IMR-90 (cell line): Measurements from ENCODE around the gene SPDYC. TPM values are rescaled to one million over a fixed set of nuclear protein-coding genes. Genes with fewer than 3 reads are reported as not detected.

ENCODE experiments used
- ATAC-seq: fragments of 200-7000 bp; cut with Tn5 transposase; 2 replicates; pipeline ENCODE4 v1.9.1; 2020; ENCODE audit warnings: low read depth, mild to moderate bottlenecking, moderate library complexity
- BruUV-seq: library from RNA; stranded (reverse); fragments of 400-500 nt; replicated peaks from 2 replicates; lab custom pipeline; 2021; lab: Mats Ljungman, UMichigan
- CTCF ChIA-PET: fragments of 300-600 bp; formaldehyde crosslinking; extraction: SDS; loops from one replicate; lab custom pipeline; 2021; ENCODE audit warnings: antibody characterized with exemption; lab: Yijun Ruan, JAX
- POLR2A ChIA-PET: fragments of 300-600 bp; sonication (Branson Sonifier 250); formaldehyde crosslinking; loops from one replicate; lab custom pipeline; 2022; ENCODE audit warnings: antibody characterized with exemption; ENCODE audit not compliant: unreplicated experiment; lab: Charles Lee
- DNase-seq: peaks from one replicate; pipeline ENCODE4 v3.0.0; 2013
- H2AFZ ChIP-seq: replicated peaks from 2 replicates; pipeline ENCODE3; 2013; ENCODE audit warnings: low read length, mild to moderate bottlenecking; ENCODE audit not compliant: poor library complexity
- H2AK5ac ChIP-seq: 2 replicates; pipeline ENCODE4 v1.6.1; 2013; ENCODE audit warnings: low read depth, low read length, inconsistent platforms
- H2AK9ac ChIP-seq: replicated peaks from 2 replicates; pipeline ENCODE3; 2013; ENCODE audit warnings: mild to moderate bottlenecking, low read depth, low read length, moderate library complexity; ENCODE audit not compliant: poor library complexity
- H2BK120ac ChIP-seq: 2 replicates; pipeline ENCODE4 v1.6.1; 2013; ENCODE audit warnings: low read depth, low read length, inconsistent platforms
- H2BK15ac ChIP-seq: 3 replicates; pipeline ENCODE4 v1.6.1; 2013; ENCODE audit warnings: low read depth, low read length, inconsistent platforms
- H2BK20ac ChIP-seq: 2 replicates; pipeline ENCODE4 v1.6.1; 2013; ENCODE audit warnings: low read depth, mild to moderate bottlenecking, inconsistent platforms, low read length, moderate library complexity
- H2BK5ac ChIP-seq: 2 replicates; pipeline ENCODE4 v1.6.1; 2013; ENCODE audit warnings: mild to moderate bottlenecking, low read depth, low read length, inconsistent platforms; ENCODE audit not compliant: poor library complexity, severe bottlenecking
- H3K14ac ChIP-seq: replicated peaks from 2 replicates; pipeline ENCODE4 v1.6.1; 2013; ENCODE audit warnings: low read depth, low read length, inconsistent platforms
- H3K18ac ChIP-seq: 2 replicates; pipeline ENCODE4 v1.6.1; 2013; ENCODE audit warnings: low read depth, low read length, control low read depth
- H3K23ac ChIP-seq: 2 replicates; pipeline ENCODE4 v1.6.1; 2013; ENCODE audit warnings: low read depth, low read length, inconsistent platforms
- H3K27ac ChIP-seq: 2 replicates; pipeline ENCODE4 v1.5.1; 2013; ENCODE audit warnings: mild to moderate bottlenecking, control low read depth, low read length; ENCODE audit not compliant: insufficient read depth
- H3K27me3 ChIP-seq: 2 replicates; pipeline ENCODE4 v1.6.1; 2013; ENCODE audit warnings: low read length; ENCODE audit not compliant: control insufficient read depth, insufficient read depth
- H3K36me3 ChIP-seq: 2 replicates; pipeline ENCODE4 v1.6.1; 2013; ENCODE audit warnings: low read length, mixed read lengths; ENCODE audit not compliant: control insufficient read depth, insufficient read depth
- H3K4ac ChIP-seq: 2 replicates; pipeline ENCODE4 v1.6.1; 2013; ENCODE audit warnings: low read depth, low read length, inconsistent platforms
- H3K4me1 ChIP-seq: 2 replicates; pipeline ENCODE4 v1.6.1; 2013; ENCODE audit warnings: low read length, mixed read lengths; ENCODE audit not compliant: control insufficient read depth, insufficient read depth
- H3K4me2 ChIP-seq: 2 replicates; pipeline ENCODE4 v1.6.1; 2013; ENCODE audit warnings: low read depth, mild to moderate bottlenecking, control low read depth, low read length, moderate library complexity
- H3K4me3 ChIP-seq: 2 replicates; pipeline ENCODE4 v1.5.1; 2013; ENCODE audit warnings: low read depth, mild to moderate bottlenecking, control low read depth, low read length, moderate library complexity; ENCODE audit not compliant: insufficient read depth
- H3K56ac ChIP-seq: 2 replicates; pipeline ENCODE4 v1.6.1; 2013; ENCODE audit warnings: low read length, inconsistent platforms; ENCODE audit not compliant: insufficient read depth; ENCODE audit errors: extremely low read depth
- H3K79me1 ChIP-seq, 2 experiments: 2 replicates each; pipeline ENCODE4 v1.6.1; 2013; ENCODE audit warnings: low read length in 2 of 2, inconsistent platforms in 1 of 2, low read depth in 1 of 2
- H3K9ac ChIP-seq: 2 replicates; pipeline ENCODE4 v1.6.1; 2013; ENCODE audit warnings: low read depth, low read length, control low read depth
- H3K9me1 ChIP-seq: 2 replicates; pipeline ENCODE4 v1.6.1; 2013; ENCODE audit warnings: low read length, inconsistent platforms; ENCODE audit not compliant: insufficient read depth
- H3K9me3 ChIP-seq: 2 replicates; pipeline ENCODE4 v1.6.1; 2013; ENCODE audit warnings: low read length; ENCODE audit not compliant: control insufficient read depth, insufficient read depth
- H4K20me1 ChIP-seq: 2 replicates; pipeline ENCODE4 v1.6.1; 2013; ENCODE audit warnings: low read length, inconsistent platforms; ENCODE audit not compliant: insufficient read depth
- H4K5ac ChIP-seq: 2 replicates; pipeline ENCODE4 v1.6.1; 2013; ENCODE audit warnings: mild to moderate bottlenecking, low read depth, low read length, control low read depth
- H4K8ac ChIP-seq, 2 experiments: 2 replicates each; pipeline ENCODE4 v1.6.1; 2013; ENCODE audit warnings: low read depth in 2 of 2, low read length in 2 of 2, control low read depth in 1 of 2, inconsistent platforms in 1 of 2
- H4K91ac ChIP-seq: 2 replicates; pipeline ENCODE4 v1.6.1; 2013; ENCODE audit warnings: low read depth, low read length, inconsistent platforms; ENCODE audit not compliant: insufficient read depth
- BHLHE40 ChIP-seq: fragments of 150-350 bp; IDR thresholded peaks from 2 replicates; pipeline ENCODE4 v1.6.1; 2016; ENCODE audit warnings: mild to moderate bottlenecking, low read depth, low read length
- ELK1 ChIP-seq: fragments of 150-350 bp; IDR thresholded peaks from 2 replicates; pipeline ENCODE4 v1.6.1; 2016; ENCODE audit warnings: low read depth, mild to moderate bottlenecking, low read length, moderate library complexity, borderline replicate concordance
- POLR2A ChIP-seq: IDR thresholded peaks from 2 replicates; pipeline ENCODE4 v1.6.1; 2012; ENCODE audit warnings: mild to moderate bottlenecking, low read depth, low read length
- RCOR1 ChIP-seq: IDR thresholded peaks from 2 replicates; pipeline ENCODE4 v1.6.1; 2012; ENCODE audit warnings: mild to moderate bottlenecking, low read length, improper control_type of control experiment; ENCODE audit not compliant: insufficient replicate concordance
- RFX5 ChIP-seq: IDR thresholded peaks from 2 replicates; pipeline ENCODE4 v1.8.0; 2012; ENCODE audit warnings: low read depth, mild to moderate bottlenecking, low read length, moderate library complexity
- SMC3 ChIP-seq: fragments of 150-350 bp; IDR thresholded peaks from 2 replicates; pipeline ENCODE4 v1.6.1; 2016; ENCODE audit warnings: low read depth, mild to moderate bottlenecking, antibody characterized with exemption, low read length, moderate library complexity
- WGBS, 2 experiments: methylation state at CpG; one replicate each; pipeline versions ENCODE4 v1.1.5 to v1.1.7; 2013; ENCODE audit warnings: missing lambda C conversion rate in 2 of 2; ENCODE audit not compliant: insufficient read length in 1 of 2; ENCODE audit errors: extremely low coverage in 2 of 2; 5-methylcytosine and 5-hydroxymethylcytosine counted together
- dilution Hi-C: fragments of 300-500 bp; cut with HindIII; formaldehyde crosslinking; loops from one replicate; pipeline ENCODE4 v1.14.3; 2018; ENCODE audit warnings: low sequenced_read_pairs; ENCODE audit not compliant: unreplicated experiment
- in situ Hi-C: fragments of 300-500 bp; cut with MboI; formaldehyde crosslinking; loops from 3 replicates; pipeline ENCODE4 v1.14.3; 2019; ENCODE audit warnings: low sequenced_read_pairs, inconsistent platforms, mixed read lengths
- intact Hi-C: fragments of 100-400 bp; cut with micrococcal nuclease; formaldehyde crosslinking; loops from 2 replicates; pipeline ENCODE4 v1.10.0; 2022
- polyA plus RNA-seq, 3 experiments: library from polyadenylated mRNA; depleted of rRNA; stranded (reverse); fragments of >200 nt; gene quantifications; 2 replicates each; pipeline ENCODE4 v1.2.3, GENCODE V29; 2012; ENCODE audit warnings: low replicate concordance in 1 of 3
- total RNA-seq: library from RNA; depleted of rRNA; stranded (reverse); fragments of >200 nt; gene quantifications from 2 replicates; pipeline ENCODE4 v1.2.3, GENCODE V29; 2012

SPDYC gene
- total and polyA plus RNA-seq, 2 of the 4 experiments (the other 2 are of a cell fraction), result not detected

- Histone ChIP-seq H3K23ac (peak overlapping the region; percentile 24; the same call in 1 of the 2 replicates), H4K20me1 (peaks cover 24% of the 10 kb centered on the region), H4K5ac (no peak overlapping the region), H2AFZ (no peak overlapping the region), H2AK5ac (no peak overlapping the region), H3K14ac (no peak overlapping the region), H3K9me1 (peaks cover 21% of the 10 kb centered on the region), H3K56ac (no peak overlapping the region), H3K4ac (no peak overlapping the region), H4K91ac (no peak overlapping the region), H3K36me3 (peaks cover 13% of the 10 kb centered on the region), H3K79me1 (peaks cover 12 to 34% of the 10 kb centered on the region in 2 experiments), H2BK5ac (no peak overlapping the region), H3K4me3 (no peak overlapping the region), H3K4me1 (peaks cover 6% of the 10 kb centered on the region; the same call in 1 of the 2 replicates), H2AK9ac (no peak overlapping the region), H3K9ac (no peak overlapping the region), H3K27me3 (peaks cover 2% of the 10 kb centered on the region; the same call in 1 of the 2 replicates), H4K8ac (no peak overlapping the region), H2BK20ac (no peak overlapping the region), H2BK120ac (no peak overlapping the region), H3K27ac (no peak overlapping the region), H3K4me2 (no peak overlapping the region), H3K9me3 (no peaks in the 10 kb centered on the region), H3K18ac (no peak overlapping the region), H2BK15ac (no peak overlapping the region)
- POLR2A ChIA-PET, result no interaction called here
- no TSS peak for BruUV-seq
- intact Hi-C loops, result no loop called here
- in situ Hi-C loops, result no loop called here
- DNase-seq (no peak), ATAC-seq (no peak)
- dilution Hi-C loops, result no loop called here
- WGBS, 2 experiments, result 90% methylated on average over 12 of the region's 15 CpGs; no CpG with 5 or more reads in 1 of the 2 experiments
- CTCF ChIA-PET, result interaction anchor here (1.0 kb wide), 1 partner anchor 14 kb away, joined by 4 read pairs; the partner anchor contains the start of gene MRPL49
- TF ChIP-seq POLR2A (no peak), RCOR1 (no peak), BHLHE40 (no peak), SMC3 (no peak), ELK1 (no peak), RFX5 (no peak)
Observed at GRCh38 chr11:65136515-65137096, 33.4 kb upstream of the SPDYC start.
